DND-41 (cell line): ENCODE measurements around the gene BIRC7.

Source experiments
- ATAC-seq: fragments of 200-7000 bp; cut with Tn5 transposase; 3 replicates; pipeline ENCODE4 v1.9.1; 2021; ENCODE audit warnings: low read depth; ENCODE audit not compliant: insufficient read depth
- DNase-seq: peaks from one replicate; pipeline ENCODE4 v3.0.0-alpha.2; 2020
- H2AFZ ChIP-seq: 2 replicates; pipeline ENCODE4 v1.6.0; 2012; ENCODE audit warnings: low read depth, low read length
- H3K27ac ChIP-seq: 2 replicates; pipeline ENCODE4 v1.5.1; 2012; ENCODE audit warnings: low read length, inconsistent platforms
- H3K27me3 ChIP-seq: fragments of 200-600 bp; sonication (generic); 2 replicates; pipeline ENCODE4 v1.6.0; 2012; ENCODE audit warnings: low read length, mild to moderate bottlenecking, inconsistent platforms; ENCODE audit not compliant: insufficient read depth, poor library complexity
- H3K36me3 ChIP-seq: 2 replicates; pipeline ENCODE4 v1.5.1; 2012; ENCODE audit warnings: low read length, inconsistent platforms; ENCODE audit not compliant: insufficient read depth
- H3K4me1 ChIP-seq: 2 replicates; pipeline ENCODE4 v1.5.1; 2012; ENCODE audit warnings: mild to moderate bottlenecking, low read length; ENCODE audit not compliant: insufficient read depth
- H3K4me2 ChIP-seq: 2 replicates; pipeline ENCODE4 v1.6.0; 2012; ENCODE audit warnings: mild to moderate bottlenecking, moderate library complexity, low read length, inconsistent platforms; ENCODE audit not compliant: insufficient read depth
- H3K4me3 ChIP-seq, 2 experiments: fragments of 200-600 bp in 1 of 2; shearing (Covaris generic) in 1 of 2; 2 replicates each; pipeline ENCODE4 v1.5.1; 2012 to 2016; ENCODE audit warnings: inconsistent platforms in 2 of 2, low read length in 2 of 2, mild to moderate bottlenecking in 2 of 2, low read depth in 1 of 2, moderate library complexity in 1 of 2
- H3K79me2 ChIP-seq: 2 replicates; pipeline ENCODE4 v1.6.0; 2012; ENCODE audit warnings: low read length, inconsistent platforms; ENCODE audit not compliant: insufficient read depth
- H3K9ac ChIP-seq: 2 replicates; pipeline ENCODE4 v1.6.0; 2012; ENCODE audit warnings: low read depth, mild to moderate bottlenecking, inconsistent platforms, low read length, moderate library complexity
- H3K9me3 ChIP-seq: 2 replicates; pipeline ENCODE4 v1.5.1; 2012; ENCODE audit warnings: low read length, moderate library complexity, mild to moderate bottlenecking, inconsistent platforms; ENCODE audit not compliant: insufficient read depth, severe bottlenecking
- H4K20me1 ChIP-seq: 2 replicates; pipeline ENCODE4 v1.6.0; 2012; ENCODE audit warnings: low read length; ENCODE audit not compliant: insufficient read depth
- CTCF ChIP-seq: IDR thresholded peaks from 2 replicates; pipeline ENCODE4 v1.5.1; 2012; ENCODE audit warnings: borderline replicate concordance, low read length, moderate library complexity, mild to moderate bottlenecking; ENCODE audit not compliant: poor library complexity, severe bottlenecking; ENCODE audit errors: extremely low read depth
- EZH2 ChIP-seq: IDR thresholded peaks from 3 replicates; pipeline ENCODE4 v1.6.1; 2012; ENCODE audit warnings: borderline replicate concordance, low read depth, mild to moderate bottlenecking, moderate library complexity, low read length, inconsistent platforms; ENCODE audit not compliant: severe bottlenecking

Gene BIRC7

GRCh38 chr20:63284083-63284440, 48.4 kb downstream of the BIRC7 start:
- Histone ChIP-seq H3K27ac (peak overlapping the region; percentile 93), H3K36me3 (peaks cover 90% of the 10 kb centered on the region), H2AFZ (peak overlapping the region; percentile 57), H3K9me3 (no peaks in the 10 kb centered on the region), H3K9ac (peak overlapping the region; percentile 75), H3K79me2 (peaks cover 15% of the 10 kb centered on the region), H3K27me3 (no peaks in the 10 kb centered on the region), H3K4me2 (peak overlapping the region; percentile 68), H3K4me3 (peak overlapping the region; percentile 14 to 59; a peak in 3 of 4 replicates), H4K20me1 (peaks cover 20% of the 10 kb centered on the region), H3K4me1 (peaks cover 32% of the 10 kb centered on the region)
- no peak for TF ChIP-seq CTCF
- TF ChIP-seq EZH2: no peak
- ATAC-seq (peak; percentile 90), DNase-seq (peak; percentile 92)

GRCh38 chr20:63284544-63284949, 48.8 kb downstream of the BIRC7 start:
- Histone ChIP-seq H3K9me3 (no peaks in the 10 kb centered on the region), H3K4me1 (peaks cover 32% of the 10 kb centered on the region), H4K20me1 (peaks cover 22% of the 10 kb centered on the region), H3K36me3 (peaks cover 89% of the 10 kb centered on the region), H3K27me3 (no peaks in the 10 kb centered on the region), H3K79me2 (peaks cover 15% of the 10 kb centered on the region), H3K27ac (peak overlapping the region; percentile 93), H3K4me3 (peak overlapping the region; percentile 14 to 59; a peak in 3 of 4 replicates), H3K9ac (peak overlapping the region; percentile 75), H2AFZ (peak overlapping the region; percentile 57), H3K4me2 (peak overlapping the region; percentile 68)
- ATAC-seq (peak; percentile 57), DNase-seq (peak; percentile 72)
- TF ChIP-seq EZH2 (no peak), CTCF (peak; percentile 22)

- Histone ChIP-seq H3K4me1 (peaks cover 32% of the 10 kb centered on the region), H3K4me3 (peak overlapping the region in 1 of 2 experiments; percentile 59; a peak in 2 of 4 replicates), H4K20me1 (peaks cover 27% of the 10 kb centered on the region), H3K9ac (peak overlapping the region; percentile 75), H3K27me3 (no peaks in the 10 kb centered on the region), H3K36me3 (peaks cover 89% of the 10 kb centered on the region), H3K4me2 (peak overlapping the region; percentile 68), H3K27ac (peak overlapping the region; percentile 93), H2AFZ (no peak overlapping the region), H3K9me3 (no peaks in the 10 kb centered on the region), H3K79me2 (peaks cover 15% of the 10 kb centered on the region)
- TF ChIP-seq EZH2 (no peak), CTCF (no peak)
- ATAC-seq (no peak), DNase-seq (no peak)
Observed at GRCh38 chr20:63284981-63285524, 49.3 kb downstream of the BIRC7 start.
